ENCODE measurements around the gene CFAP53. TPM values are rescaled to one million over a fixed set of nuclear protein-coding genes. Genes with fewer than 3 reads are reported as not detected.
A peak's percentile ranks its signal among the peaks of the same experiment; 100 is the strongest.

The CFAP53 gene
- total and polyA plus RNA-seq, 12 donors = 0.09 to 0.44 (median 0.18) TPM; not detected in 4

GRCh38 chr18:50287028-50287440 lies 20.7 kb upstream of the CFAP53 start:
- peaks cover 0 to 2% (median 0%) of the 10 kb centered on the region in 7 donors for H3K27me3 ChIP-seq
- no peak for TF ChIP-seq CTCF (IDR thresholded peaks at IDR 0.05)
- WGBS, 2 donors = 1% methylated on average over 27 of the region's 27 CpGs
- DNase-seq (peak in 1 of 2 donors; percentile 23), ATAC-seq (peak in 7 of 8 donors; percentile 0 to 20 (median 12))
- H3K4me3 ChIP-seq = peak overlapping the region; percentile 60 to 94 (median 70)
- intact Hi-C loops (cut with DNase I) = loop anchor here in 5 of 10 donors (5.0 to 10.0 kb wide), 3 partner anchors 85 to 758 kb away; partner anchors contain the start of gene SKA1 (in 3 of the 5)
- H3K9me3 ChIP-seq = no peaks in the 10 kb centered on the region
- H3K36me3 ChIP-seq = peaks cover 0 to 41% (median 8%) of the 10 kb centered on the region in 9 donors
- peak overlapping the region; percentile 61 to 91 (median 86) for H3K27ac ChIP-seq
- peaks cover 0 to 27% (median 15%) of the 10 kb centered on the region in 9 donors for H3K4me1 ChIP-seq

- no peaks in the 10 kb centered on the region for H3K27me3 ChIP-seq
- intact Hi-C loops (cut with DNase I) = loop anchor here in 5 of 10 donors (5.0 to 10.0 kb wide), 3 partner anchors 86 to 758 kb away; partner anchors contain the start of gene SKA1 (in 3 of the 5)
- peaks cover 0 to 30% (median 16%) of the 10 kb centered on the region in 9 donors for H3K4me1 ChIP-seq
- H3K4me3 ChIP-seq = peak overlapping the region in 9 of 10 donors; percentile 62 to 94 (median 73)
- H3K27ac ChIP-seq = peak overlapping the region in 9 of 10 donors; percentile 74 to 91 (median 87)
- H3K36me3 ChIP-seq = peaks cover 0 to 41% (median 8%) of the 10 kb centered on the region in 9 donors
- no peak for TF ChIP-seq CTCF (IDR thresholded peaks at IDR 0.05)
- DNase-seq (peak in 1 of 2 donors; percentile 36), ATAC-seq (no peak)
- no peaks in the 10 kb centered on the region for H3K9me3 ChIP-seq
- WGBS, 2 donors = 24 to 28% methylated on average over 23 of the region's 23 CpGs
These were observed 20.2 kb upstream of the CFAP53 start for GRCh38 chr18:50286391-50287027.

DNA sequence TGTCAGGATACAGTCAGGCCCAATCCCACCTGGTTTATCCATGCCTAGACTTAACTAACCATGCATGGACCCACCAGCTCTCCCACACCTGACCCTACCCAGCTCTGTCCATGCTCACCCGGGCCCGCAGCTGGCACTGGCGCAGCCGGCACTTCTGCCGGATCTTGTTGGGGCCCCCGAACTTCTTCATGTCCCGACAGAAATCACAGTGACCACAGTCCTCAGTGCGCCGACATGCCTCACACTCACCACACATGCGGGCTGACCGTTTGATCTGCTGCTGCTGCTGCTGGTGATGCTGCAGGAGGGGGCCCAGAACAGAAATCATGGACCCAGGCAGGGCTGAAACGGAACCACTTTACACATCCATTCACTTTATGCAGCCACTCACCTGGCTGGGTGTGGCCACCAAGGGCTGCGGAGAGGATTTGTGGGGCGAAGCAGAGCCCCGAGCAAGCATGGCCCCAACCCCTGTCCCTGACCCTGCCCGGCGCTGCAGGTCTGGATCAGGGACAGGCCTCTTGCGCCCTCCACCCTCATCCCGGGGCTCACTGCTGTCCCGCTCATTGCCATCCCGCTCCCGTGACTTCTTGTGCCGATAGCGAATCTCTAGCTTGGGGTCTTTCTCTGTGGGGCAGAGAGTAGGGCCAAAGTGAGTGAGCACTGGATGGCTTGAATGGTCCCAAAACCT lies 19.5 kb upstream of the CFAP53 start:
- Histone ChIP-seq H3K4me1 (peaks cover under 1 to 32% (median 16%) of the 10 kb centered on the region in 9 donors), H3K27ac (no peak overlapping the region), H3K27me3 (no peaks in the 10 kb centered on the region), H3K36me3 (peaks cover 0 to 41% (median 8%) of the 10 kb centered on the region in 9 donors), H3K4me3 (no peak overlapping the region), H3K9me3 (no peaks in the 10 kb centered on the region)
- 97 to 98% methylated on average over 24 of the region's 24 CpGs for WGBS, 2 donors
- intact Hi-C loops (cut with DNase I) = loop anchor here in 5 of 10 donors (5.0 to 10.0 kb wide), 3 partner anchors 87 to 759 kb away; partner anchors contain the start of gene SKA1 (in 3 of the 5)
- DNase-seq = no peak
- no peak for TF ChIP-seq CTCF (IDR thresholded peaks at IDR 0.05)
- no peak for ATAC-seq

DNA sequence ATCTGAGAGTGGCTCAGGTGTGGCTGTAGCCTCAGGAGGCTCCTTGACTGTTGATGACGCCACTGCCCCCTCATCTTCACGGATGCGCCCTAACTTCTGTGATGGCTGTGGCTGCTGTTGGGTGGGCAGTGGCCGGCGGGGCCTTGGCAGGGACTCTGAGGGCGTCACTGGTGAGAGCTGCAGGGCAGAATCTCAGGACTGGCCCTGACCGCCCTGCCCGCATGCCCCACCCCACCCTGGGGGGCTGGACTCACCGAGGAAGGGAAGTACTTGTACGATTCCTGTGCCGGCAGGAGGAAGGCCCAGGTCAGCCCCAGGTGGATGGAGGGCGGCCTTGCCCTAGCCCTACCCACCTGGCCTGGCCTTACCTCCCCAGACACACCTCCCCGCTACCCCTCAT lies 18.8 kb upstream of the CFAP53 start:
- DNase-seq (peak in 1 of 2 donors; percentile 19), ATAC-seq (no peak)
- intact Hi-C loops (cut with DNase I) = loop anchor here in 5 of 10 donors (5.0 to 10.0 kb wide), 3 partner anchors 87 to 760 kb away; partner anchors contain the start of gene SKA1 (in 3 of the 5)
- H3K4me3 ChIP-seq = no peak overlapping the region
- no peak overlapping the region for H3K27ac ChIP-seq
- H3K4me1 ChIP-seq = peaks cover 7 to 39% (median 23%) of the 10 kb centered on the region in 9 donors
- no peaks in the 10 kb centered on the region for H3K9me3 ChIP-seq
- TF ChIP-seq CTCF (IDR thresholded peaks at IDR 0.05) = no peak
- H3K27me3 ChIP-seq = no peaks in the 10 kb centered on the region
- H3K36me3 ChIP-seq = peaks cover 0 to 41% (median 8%) of the 10 kb centered on the region in 9 donors
- WGBS, 2 donors = 96 to 98% methylated on average over 12 to 13 of the region's 13 CpGs

All from heart right ventricle (tissue), 16 donors.